ENCODE measurements around the gene AHI1.

DNA sequence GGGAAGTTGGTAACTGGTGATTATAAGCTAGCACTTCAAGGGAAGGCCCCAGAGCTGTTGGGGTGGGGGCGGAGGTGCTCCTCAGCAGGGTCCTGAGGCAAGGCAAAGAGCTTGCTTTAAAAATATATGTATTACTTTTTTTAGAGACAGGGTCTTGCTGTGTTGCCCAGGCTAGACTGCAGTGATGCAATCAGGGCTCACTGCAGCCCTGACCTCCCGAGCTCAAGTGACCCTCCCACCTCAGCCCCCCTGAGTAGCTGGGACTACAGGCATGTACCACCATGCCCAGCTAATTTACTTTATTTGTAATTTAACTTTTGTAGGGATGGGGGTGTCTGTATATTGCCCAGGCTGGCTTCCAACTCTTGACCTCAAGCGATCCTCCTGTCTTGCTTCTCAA, 229.3 kb downstream of the AHI1 start:
- TF ChIP-seq ZNF121 (CRISPR knock-in tag; IDR thresholded peaks at IDR 0.05) (peak; percentile 73; the same call in 1 of the 2 replicates), NFYB (CRISPR knock-in tag; conservative IDR thresholded peaks at IDR 0.05; ENCODE audit: low read depth) (no peak), ZNF263 (CRISPR knock-in tag; IDR thresholded peaks at IDR 0.05; ENCODE audit: low read depth) (no peak), ETV6 (CRISPR knock-in tag; IDR thresholded peaks at IDR 0.05) (no peak), CBFB (CRISPR knock-in tag; IDR thresholded peaks at IDR 0.05; ENCODE audit: low read depth) (no peak), ZNF396 (CRISPR knock-in tag; IDR thresholded peaks at IDR 0.05; ENCODE audit: borderline replicate concordance) (no peak), RELA (CRISPR knock-in tag; IDR thresholded peaks at IDR 0.05; ENCODE audit: borderline replicate concordance) (no peak)
- TF ChIP-seq, protein P1, sequence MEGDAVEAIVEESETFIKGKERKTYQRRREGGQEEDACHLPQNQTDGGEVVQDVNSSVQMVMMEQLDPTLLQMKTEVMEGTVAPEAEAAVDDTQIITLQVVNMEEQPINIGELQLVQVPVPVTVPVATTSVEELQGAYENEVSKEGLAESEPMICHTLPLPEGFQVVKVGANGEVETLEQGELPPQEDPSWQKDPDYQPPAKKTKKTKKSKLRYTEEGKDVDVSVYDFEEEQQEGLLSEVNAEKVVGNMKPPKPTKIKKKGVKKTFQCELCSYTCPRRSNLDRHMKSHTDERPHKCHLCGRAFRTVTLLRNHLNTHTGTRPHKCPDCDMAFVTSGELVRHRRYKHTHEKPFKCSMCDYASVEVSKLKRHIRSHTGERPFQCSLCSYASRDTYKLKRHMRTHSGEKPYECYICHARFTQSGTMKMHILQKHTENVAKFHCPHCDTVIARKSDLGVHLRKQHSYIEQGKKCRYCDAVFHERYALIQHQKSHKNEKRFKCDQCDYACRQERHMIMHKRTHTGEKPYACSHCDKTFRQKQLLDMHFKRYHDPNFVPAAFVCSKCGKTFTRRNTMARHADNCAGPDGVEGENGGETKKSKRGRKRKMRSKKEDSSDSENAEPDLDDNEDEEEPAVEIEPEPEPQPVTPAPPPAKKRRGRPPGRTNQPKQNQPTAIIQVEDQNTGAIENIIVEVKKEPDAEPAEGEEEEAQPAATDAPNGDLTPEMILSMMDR (IDR thresholded peaks at IDR 0.05): no peak
- TF ChIP-seq, protein P2, sequence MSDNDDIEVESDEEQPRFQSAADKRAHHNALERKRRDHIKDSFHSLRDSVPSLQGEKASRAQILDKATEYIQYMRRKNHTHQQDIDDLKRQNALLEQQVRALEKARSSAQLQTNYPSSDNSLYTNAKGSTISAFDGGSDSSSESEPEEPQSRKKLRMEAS (CRISPR knock-in tag; IDR thresholded peaks at IDR 0.05): no peak
- TF ChIP-seq, protein P3, sequence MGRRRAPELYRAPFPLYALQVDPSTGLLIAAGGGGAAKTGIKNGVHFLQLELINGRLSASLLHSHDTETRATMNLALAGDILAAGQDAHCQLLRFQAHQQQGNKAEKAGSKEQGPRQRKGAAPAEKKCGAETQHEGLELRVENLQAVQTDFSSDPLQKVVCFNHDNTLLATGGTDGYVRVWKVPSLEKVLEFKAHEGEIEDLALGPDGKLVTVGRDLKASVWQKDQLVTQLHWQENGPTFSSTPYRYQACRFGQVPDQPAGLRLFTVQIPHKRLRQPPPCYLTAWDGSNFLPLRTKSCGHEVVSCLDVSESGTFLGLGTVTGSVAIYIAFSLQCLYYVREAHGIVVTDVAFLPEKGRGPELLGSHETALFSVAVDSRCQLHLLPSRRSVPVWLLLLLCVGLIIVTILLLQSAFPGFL (CRISPR knock-in tag; IDR thresholded peaks at IDR 0.05; ENCODE audit: borderline replicate concordance): no peak

All from WTC11 (cell line).